ENCODE data around the gene TRPV4. TPM values are rescaled to one million over a fixed set of nuclear protein-coding genes. Genes with fewer than 3 reads are reported as not detected.
A peak's percentile ranks its signal among the peaks of the same experiment; 100 is the strongest.

TRPV4 gene
- total and polyA plus RNA-seq, 2 experiments from 2014 or later = 0.66 to 1.1 TPM

DNA sequence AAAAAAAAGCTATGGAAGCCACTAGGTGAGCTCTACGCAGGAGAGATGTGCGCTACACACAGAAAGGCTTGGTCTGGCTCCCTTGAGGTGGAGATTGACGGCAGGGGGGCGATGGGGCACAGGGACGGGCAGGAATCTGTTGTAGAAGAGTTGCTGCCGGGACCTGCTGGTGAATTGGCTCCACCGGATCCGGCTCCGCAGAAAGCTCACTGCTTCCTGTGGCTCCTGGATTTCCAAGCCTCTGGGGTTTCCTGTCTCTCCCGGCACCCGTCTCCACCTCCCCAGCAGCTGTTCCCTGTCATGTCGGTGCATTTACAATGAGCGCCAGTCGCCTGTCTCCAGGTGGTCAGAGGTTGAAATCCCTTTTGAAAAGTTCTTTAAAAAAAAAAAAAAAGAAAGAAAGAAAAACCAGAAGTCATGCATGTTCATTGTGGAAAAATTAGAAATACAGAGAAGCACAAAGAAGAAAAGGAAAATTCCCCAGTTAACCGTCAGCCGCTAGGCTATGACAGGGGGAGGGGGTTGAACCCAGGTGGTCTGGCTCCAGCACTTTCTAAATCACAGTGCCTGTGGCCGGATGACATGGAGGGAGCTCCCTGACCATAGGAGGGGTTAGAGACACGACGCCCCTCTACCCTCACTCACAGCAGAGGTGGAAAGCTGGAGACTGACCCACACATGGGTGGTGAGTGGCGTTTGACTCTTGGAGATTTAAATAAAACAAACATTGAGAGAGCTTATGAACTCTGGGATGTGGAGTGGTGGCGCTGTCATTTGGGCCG lies 98.8 kb downstream of the TRPV4 start:
- H4K20me1 ChIP-seq (replicated peaks; ENCODE audit: insufficient read depth) = peaks cover 6% of the 10 kb centered on the region
- Mint-ChIP-seq H3K4me3 (peak overlapping the region; percentile 64), H3K27me3 (ENCODE audit: insufficient read depth, low read depth, poor library complexity) (peaks cover 26% of the 10 kb centered on the region), H3K27ac (no peak overlapping the region), H3K4me1 (peaks cover 40% of the 10 kb centered on the region), H3K36me3 (ENCODE audit: low read depth) (no peaks in the 10 kb centered on the region), H3K9me3 (no peaks in the 10 kb centered on the region)
- 0 out of 2 replicates have a peak overlapping the region, but pooled peaks have one; percentile 5 for H3K4me3 ChIP-seq
- no peaks in the 10 kb centered on the region for H3K9me2 ChIP-seq (ENCODE audit: insufficient read depth)
- DNase-seq (ENCODE audit: low spot score) (peak; percentile 84), ATAC-seq (peak; percentile 63)
- peaks cover 19% of the 10 kb centered on the region for H3K4me1 ChIP-seq (ENCODE audit: insufficient read depth)
- H2AFZ ChIP-seq = no peak overlapping the region
- no peaks in the 10 kb centered on the region for H3F3A ChIP-seq (replicated peaks; ENCODE audit: low read depth)
- H3K27ac ChIP-seq (ENCODE audit: low read depth) = no peak overlapping the region
- H3K79me2 ChIP-seq (replicated peaks; ENCODE audit: insufficient read depth) = no peaks in the 10 kb centered on the region
- H3K27me3 ChIP-seq (ENCODE audit: insufficient read depth) = no peaks in the 10 kb centered on the region
- TF ChIP-seq ZNF114 (CRISPR knock-in tag; IDR thresholded peaks at IDR 0.05) = no peak
- TF ChIP-seq ZNF331 (CRISPR knock-in tag; IDR thresholded peaks at IDR 0.05; ENCODE audit: low read depth) = no peak
- no peak for TF ChIP-seq EZH2 (IDR thresholded peaks at IDR 0.05; ENCODE audit: low read depth, unreplicated experiment)
- TF ChIP-seq POLR2AphosphoS5 (IDR thresholded peaks at IDR 0.05; ENCODE audit: low read depth) = no peak
- TF ChIP-seq, protein P1, sequence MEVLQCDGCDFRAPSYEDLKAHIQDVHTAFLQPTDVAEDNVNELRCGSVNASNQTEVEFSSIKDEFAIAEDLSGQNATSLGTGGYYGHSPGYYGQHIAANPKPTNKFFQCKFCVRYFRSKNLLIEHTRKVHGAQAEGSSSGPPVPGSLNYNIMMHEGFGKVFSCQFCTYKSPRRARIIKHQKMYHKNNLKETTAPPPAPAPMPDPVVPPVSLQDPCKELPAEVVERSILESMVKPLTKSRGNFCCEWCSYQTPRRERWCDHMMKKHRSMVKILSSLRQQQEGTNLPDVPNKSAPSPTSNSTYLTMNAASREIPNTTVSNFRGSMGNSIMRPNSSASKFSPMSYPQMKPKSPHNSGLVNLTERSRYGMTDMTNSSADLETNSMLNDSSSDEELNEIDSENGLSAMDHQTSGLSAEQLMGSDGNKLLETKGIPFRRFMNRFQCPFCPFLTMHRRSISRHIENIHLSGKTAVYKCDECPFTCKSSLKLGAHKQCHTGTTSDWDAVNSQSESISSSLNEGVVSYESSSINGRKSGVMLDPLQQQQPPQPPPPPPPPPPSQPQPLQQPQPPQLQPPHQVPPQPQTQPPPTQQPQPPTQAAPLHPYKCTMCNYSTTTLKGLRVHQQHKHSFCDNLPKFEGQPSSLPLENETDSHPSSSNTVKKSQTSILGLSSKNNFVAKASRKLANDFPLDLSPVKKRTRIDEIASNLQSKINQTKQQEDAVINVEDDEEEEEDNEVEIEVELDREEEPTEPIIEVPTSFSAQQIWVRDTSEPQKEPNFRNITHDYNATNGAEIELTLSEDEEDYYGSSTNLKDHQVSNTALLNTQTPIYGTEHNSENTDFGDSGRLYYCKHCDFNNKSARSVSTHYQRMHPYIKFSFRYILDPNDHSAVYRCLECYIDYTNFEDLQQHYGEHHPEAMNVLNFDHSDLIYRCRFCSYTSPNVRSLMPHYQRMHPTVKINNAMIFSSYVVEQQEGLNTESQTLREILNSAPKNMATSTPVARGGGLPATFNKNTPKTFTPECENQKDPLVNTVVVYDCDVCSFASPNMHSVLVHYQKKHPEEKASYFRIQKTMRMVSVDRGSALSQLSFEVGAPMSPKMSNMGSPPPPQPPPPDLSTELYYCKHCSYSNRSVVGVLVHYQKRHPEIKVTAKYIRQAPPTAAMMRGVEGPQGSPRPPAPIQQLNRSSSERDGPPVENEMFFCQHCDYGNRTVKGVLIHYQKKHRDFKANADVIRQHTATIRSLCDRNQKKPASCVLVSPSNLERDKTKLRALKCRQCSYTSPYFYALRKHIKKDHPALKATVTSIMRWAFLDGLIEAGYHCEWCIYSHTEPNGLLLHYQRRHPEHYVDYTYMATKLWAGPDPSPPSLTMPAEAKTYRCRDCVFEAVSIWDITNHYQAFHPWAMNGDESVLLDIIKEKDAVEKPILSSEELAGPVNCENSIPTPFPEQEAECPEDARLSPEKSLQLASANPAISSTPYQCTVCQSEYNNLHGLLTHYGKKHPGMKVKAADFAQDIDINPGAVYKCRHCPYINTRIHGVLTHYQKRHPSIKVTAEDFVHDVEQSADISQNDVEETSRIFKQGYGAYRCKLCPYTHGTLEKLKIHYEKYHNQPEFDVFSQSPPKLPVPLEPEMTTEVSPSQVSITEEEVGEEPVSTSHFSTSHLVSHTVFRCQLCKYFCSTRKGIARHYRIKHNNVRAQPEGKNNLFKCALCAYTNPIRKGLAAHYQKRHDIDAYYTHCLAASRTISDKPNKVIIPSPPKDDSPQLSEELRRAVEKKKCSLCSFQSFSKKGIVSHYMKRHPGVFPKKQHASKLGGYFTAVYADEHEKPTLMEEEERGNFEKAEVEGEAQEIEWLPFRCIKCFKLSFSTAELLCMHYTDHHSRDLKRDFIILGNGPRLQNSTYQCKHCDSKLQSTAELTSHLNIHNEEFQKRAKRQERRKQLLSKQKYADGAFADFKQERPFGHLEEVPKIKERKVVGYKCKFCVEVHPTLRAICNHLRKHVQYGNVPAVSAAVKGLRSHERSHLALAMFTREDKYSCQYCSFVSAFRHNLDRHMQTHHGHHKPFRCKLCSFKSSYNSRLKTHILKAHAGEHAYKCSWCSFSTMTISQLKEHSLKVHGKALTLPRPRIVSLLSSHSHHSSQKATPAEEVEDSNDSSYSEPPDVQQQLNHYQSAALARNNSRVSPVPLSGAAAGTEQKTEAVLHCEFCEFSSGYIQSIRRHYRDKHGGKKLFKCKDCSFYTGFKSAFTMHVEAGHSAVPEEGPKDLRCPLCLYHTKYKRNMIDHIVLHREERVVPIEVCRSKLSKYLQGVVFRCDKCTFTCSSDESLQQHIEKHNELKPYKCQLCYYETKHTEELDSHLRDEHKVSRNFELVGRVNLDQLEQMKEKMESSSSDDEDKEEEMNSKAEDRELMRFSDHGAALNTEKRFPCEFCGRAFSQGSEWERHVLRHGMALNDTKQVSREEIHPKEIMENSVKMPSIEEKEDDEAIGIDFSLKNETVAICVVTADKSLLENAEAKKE (CRISPR knock-in tag; IDR thresholded peaks at IDR 0.05) = no peak
- TF ChIP-seq, protein P2, sequence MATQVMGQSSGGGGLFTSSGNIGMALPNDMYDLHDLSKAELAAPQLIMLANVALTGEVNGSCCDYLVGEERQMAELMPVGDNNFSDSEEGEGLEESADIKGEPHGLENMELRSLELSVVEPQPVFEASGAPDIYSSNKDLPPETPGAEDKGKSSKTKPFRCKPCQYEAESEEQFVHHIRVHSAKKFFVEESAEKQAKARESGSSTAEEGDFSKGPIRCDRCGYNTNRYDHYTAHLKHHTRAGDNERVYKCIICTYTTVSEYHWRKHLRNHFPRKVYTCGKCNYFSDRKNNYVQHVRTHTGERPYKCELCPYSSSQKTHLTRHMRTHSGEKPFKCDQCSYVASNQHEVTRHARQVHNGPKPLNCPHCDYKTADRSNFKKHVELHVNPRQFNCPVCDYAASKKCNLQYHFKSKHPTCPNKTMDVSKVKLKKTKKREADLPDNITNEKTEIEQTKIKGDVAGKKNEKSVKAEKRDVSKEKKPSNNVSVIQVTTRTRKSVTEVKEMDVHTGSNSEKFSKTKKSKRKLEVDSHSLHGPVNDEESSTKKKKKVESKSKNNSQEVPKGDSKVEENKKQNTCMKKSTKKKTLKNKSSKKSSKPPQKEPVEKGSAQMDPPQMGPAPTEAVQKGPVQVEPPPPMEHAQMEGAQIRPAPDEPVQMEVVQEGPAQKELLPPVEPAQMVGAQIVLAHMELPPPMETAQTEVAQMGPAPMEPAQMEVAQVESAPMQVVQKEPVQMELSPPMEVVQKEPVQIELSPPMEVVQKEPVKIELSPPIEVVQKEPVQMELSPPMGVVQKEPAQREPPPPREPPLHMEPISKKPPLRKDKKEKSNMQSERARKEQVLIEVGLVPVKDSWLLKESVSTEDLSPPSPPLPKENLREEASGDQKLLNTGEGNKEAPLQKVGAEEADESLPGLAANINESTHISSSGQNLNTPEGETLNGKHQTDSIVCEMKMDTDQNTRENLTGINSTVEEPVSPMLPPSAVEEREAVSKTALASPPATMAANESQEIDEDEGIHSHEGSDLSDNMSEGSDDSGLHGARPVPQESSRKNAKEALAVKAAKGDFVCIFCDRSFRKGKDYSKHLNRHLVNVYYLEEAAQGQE (IDR thresholded peaks at IDR 0.05; ENCODE audit: unreplicated experiment) = no peak
- no peak for TF ChIP-seq NANOG (IDR thresholded peaks at IDR 0.05; ENCODE audit: borderline replicate concordance)
- TF ChIP-seq, protein P3, sequence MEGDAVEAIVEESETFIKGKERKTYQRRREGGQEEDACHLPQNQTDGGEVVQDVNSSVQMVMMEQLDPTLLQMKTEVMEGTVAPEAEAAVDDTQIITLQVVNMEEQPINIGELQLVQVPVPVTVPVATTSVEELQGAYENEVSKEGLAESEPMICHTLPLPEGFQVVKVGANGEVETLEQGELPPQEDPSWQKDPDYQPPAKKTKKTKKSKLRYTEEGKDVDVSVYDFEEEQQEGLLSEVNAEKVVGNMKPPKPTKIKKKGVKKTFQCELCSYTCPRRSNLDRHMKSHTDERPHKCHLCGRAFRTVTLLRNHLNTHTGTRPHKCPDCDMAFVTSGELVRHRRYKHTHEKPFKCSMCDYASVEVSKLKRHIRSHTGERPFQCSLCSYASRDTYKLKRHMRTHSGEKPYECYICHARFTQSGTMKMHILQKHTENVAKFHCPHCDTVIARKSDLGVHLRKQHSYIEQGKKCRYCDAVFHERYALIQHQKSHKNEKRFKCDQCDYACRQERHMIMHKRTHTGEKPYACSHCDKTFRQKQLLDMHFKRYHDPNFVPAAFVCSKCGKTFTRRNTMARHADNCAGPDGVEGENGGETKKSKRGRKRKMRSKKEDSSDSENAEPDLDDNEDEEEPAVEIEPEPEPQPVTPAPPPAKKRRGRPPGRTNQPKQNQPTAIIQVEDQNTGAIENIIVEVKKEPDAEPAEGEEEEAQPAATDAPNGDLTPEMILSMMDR (conservative IDR thresholded peaks at IDR 0.05; ENCODE audit: low read depth in 2 of 2) = no peak
- H3K4me2 ChIP-seq = peak overlapping the region; percentile 45
- no peaks in the 10 kb centered on the region for H3K36me3 ChIP-seq (ENCODE audit: insufficient read depth)

All from GM23338 (cell line).